ENCODE results near the gene ETAA1.

The ETAA1 gene

GRCh38 chr2:67437114-67437513 lies 40.0 kb downstream of the ETAA1 start:
- DNase-seq (ENCODE audit: low spot score): no peak

- DNase-seq (ENCODE audit: low spot score): no peak
These were observed 41.2 kb downstream of the ETAA1 start for GRCh38 chr2:67438337-67438736.

GRCh38 chr2:67445652-67446268 lies 48.6 kb downstream of the ETAA1 start:
- no peak for DNase-seq (ENCODE audit: low spot score)

- no peak for DNase-seq (ENCODE audit: low spot score)
These were observed 49.4 kb downstream of the ETAA1 start for GRCh38 chr2:67446491-67446911.

GRCh38 chr2:67448648-67449047 lies 51.5 kb downstream of the ETAA1 start:
- DNase-seq (ENCODE audit: low spot score): no peak

GRCh38 chr2:67451086-67451832 lies 54.1 kb downstream of the ETAA1 start:
- DNase-seq (ENCODE audit: low spot score): no peak

- no peak for DNase-seq (ENCODE audit: low spot score)
These were observed 56.2 kb downstream of the ETAA1 start for GRCh38 chr2:67453310-67453709.

- DNase-seq (ENCODE audit: low spot score): no peak
These were observed 58.3 kb downstream of the ETAA1 start for GRCh38 chr2:67455219-67456142.

- DNase-seq (ENCODE audit: low spot score): no peak
These were observed 59.3 kb downstream of the ETAA1 start for GRCh38 chr2:67456428-67456827.

GRCh38 chr2:67457699-67458098 lies 60.6 kb downstream of the ETAA1 start:
- no peak for DNase-seq (ENCODE audit: low spot score)

GRCh38 chr2:67459761-67460160 lies 62.6 kb downstream of the ETAA1 start:
- no peak for DNase-seq (ENCODE audit: low spot score)
